ENCODE results near the gene TAF3. TPM values are rescaled to one million over a fixed set of nuclear protein-coding genes. Genes with fewer than 3 reads are reported as not detected.

The TAF3 gene
- polyA plus RNA-seq, 1 donor (not counting 4 experiments of a cell fraction or from before 2014, with no cell fraction given) = 2.0 TPM

DNA sequence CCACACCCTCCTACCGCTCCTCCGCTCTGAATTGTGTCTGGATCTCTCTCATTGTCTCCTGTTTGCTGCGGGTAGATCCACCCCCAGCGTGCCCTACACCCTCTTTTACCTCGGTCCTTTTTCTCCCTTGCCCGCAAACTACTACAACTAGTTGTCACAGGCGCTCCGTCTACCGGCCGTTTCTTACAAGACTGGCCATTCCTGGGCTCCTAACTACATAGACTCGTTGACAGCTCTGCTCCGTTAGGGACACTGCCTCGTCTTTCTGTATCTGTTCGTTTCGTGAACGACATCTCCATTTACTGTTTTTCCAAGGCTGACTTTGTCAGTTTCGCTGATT lies 786 bp downstream of the TAF3 start:
- H2AFZ ChIP-seq (ENCODE audit: control insufficient read depth, low read length) = peak overlapping the region; percentile 99
- peak overlapping the region; percentile 64 for H3K27ac ChIP-seq (ENCODE audit: control insufficient read depth, insufficient read depth, low read length)
- DNase-seq (ENCODE audit: low read depth, low spot score) (no peak), FAIRE-seq (peak; percentile 53)
- no peaks in the 10 kb centered on the region for H3K9me3 ChIP-seq (ENCODE audit: control insufficient read depth, low read depth, low read length)
- peak overlapping the region; percentile 99 for H3K4me2 ChIP-seq (ENCODE audit: control insufficient read depth, extremely low read depth, insufficient read depth, low read depth, low read length)
- peaks cover 28% of the 10 kb centered on the region for H3K79me2 ChIP-seq (ENCODE audit: control insufficient read depth, insufficient read depth, low read length)
- TF ChIP-seq EZH2 (IDR thresholded peaks at IDR 0.05; ENCODE audit: low read length) = no peak
- TF ChIP-seq, protein P1, sequence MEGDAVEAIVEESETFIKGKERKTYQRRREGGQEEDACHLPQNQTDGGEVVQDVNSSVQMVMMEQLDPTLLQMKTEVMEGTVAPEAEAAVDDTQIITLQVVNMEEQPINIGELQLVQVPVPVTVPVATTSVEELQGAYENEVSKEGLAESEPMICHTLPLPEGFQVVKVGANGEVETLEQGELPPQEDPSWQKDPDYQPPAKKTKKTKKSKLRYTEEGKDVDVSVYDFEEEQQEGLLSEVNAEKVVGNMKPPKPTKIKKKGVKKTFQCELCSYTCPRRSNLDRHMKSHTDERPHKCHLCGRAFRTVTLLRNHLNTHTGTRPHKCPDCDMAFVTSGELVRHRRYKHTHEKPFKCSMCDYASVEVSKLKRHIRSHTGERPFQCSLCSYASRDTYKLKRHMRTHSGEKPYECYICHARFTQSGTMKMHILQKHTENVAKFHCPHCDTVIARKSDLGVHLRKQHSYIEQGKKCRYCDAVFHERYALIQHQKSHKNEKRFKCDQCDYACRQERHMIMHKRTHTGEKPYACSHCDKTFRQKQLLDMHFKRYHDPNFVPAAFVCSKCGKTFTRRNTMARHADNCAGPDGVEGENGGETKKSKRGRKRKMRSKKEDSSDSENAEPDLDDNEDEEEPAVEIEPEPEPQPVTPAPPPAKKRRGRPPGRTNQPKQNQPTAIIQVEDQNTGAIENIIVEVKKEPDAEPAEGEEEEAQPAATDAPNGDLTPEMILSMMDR (optimal IDR thresholded peaks at IDR 0.05 in 1 of 3, IDR thresholded peaks at IDR 0.05 in 1 of 3, conservative IDR thresholded peaks at IDR 0.05 in 1 of 3; ENCODE audit: extremely low read depth in 1 of 3, insufficient read depth in 2 of 3, low read length in 3 of 3) = peak; percentile 20 to 41 (median 34)
- H3K4me3 ChIP-seq (ENCODE audit: control insufficient read depth in 2 of 3, extremely low read depth in 1 of 3, insufficient read depth in 2 of 3, low read depth in 1 of 3, low read length in 3 of 3) = peak overlapping the region; percentile 73 to 100 (median 89)
- H4K20me1 ChIP-seq (ENCODE audit: control insufficient read depth, extremely low read depth, insufficient read depth, low read length) = no peaks in the 10 kb centered on the region
- dilution Hi-C loops (cut with MboI; ENCODE audit: extremely low pct_ligation_motif_present, low sequenced_read_pairs) = no loop called here
- H3K36me3 ChIP-seq (ENCODE audit: control insufficient read depth in 2 of 2, extremely low read depth in 1 of 2, insufficient read depth in 2 of 2, low read length in 2 of 2) = no peaks in the 10 kb centered on the region
- peak overlapping the region; percentile 83 for H3K9ac ChIP-seq (ENCODE audit: control insufficient read depth, extremely low read depth, insufficient read depth, low read length)
- H3K4me1 ChIP-seq (ENCODE audit: control insufficient read depth, extremely low read depth, insufficient read depth, low read length) = peaks cover 7% of the 10 kb centered on the region
- H3K9me1 ChIP-seq (ENCODE audit: control insufficient read depth, extremely low read depth, insufficient read depth, low read length) = no peaks in the 10 kb centered on the region
- no peaks in the 10 kb centered on the region for H3K27me3 ChIP-seq (ENCODE audit: control insufficient read depth, extremely low read depth, insufficient read depth, low read length)

DNA sequence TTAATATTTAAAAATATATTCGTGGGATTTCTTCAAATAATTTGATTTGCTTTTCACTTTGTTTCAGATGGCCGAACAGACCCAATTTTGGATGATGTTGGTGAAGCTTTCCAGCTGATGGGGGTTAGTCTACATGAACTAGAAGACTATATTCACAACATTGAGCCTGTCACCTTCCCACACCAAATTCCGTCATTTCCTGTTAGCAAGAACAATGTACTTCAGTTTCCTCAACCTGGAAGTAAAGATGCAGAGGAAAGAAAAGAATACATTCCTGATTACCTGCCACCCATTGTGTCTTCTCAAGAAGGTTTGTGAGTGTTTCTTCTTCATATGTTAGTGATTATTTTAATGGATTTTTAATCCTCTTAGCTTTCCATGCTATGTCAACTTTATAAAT lies 5.9 kb downstream of the TAF3 start:
- H2AFZ ChIP-seq (ENCODE audit: control insufficient read depth, low read length) = no peak overlapping the region
- H3K27me3 ChIP-seq (ENCODE audit: control insufficient read depth, extremely low read depth, insufficient read depth, low read length) = no peaks in the 10 kb centered on the region
- H4K20me1 ChIP-seq (ENCODE audit: control insufficient read depth, extremely low read depth, insufficient read depth, low read length) = no peaks in the 10 kb centered on the region
- dilution Hi-C loops (cut with MboI; ENCODE audit: extremely low pct_ligation_motif_present, low sequenced_read_pairs) = no loop called here
- DNase-seq (ENCODE audit: low read depth, low spot score) (no peak), FAIRE-seq (no peak)
- no peak overlapping the region for H3K27ac ChIP-seq (ENCODE audit: control insufficient read depth, insufficient read depth, low read length)
- peaks cover 7% of the 10 kb centered on the region for H3K4me1 ChIP-seq (ENCODE audit: control insufficient read depth, extremely low read depth, insufficient read depth, low read length)
- no peaks in the 10 kb centered on the region for H3K36me3 ChIP-seq (ENCODE audit: control insufficient read depth in 2 of 2, extremely low read depth in 1 of 2, insufficient read depth in 2 of 2, low read length in 2 of 2)
- H3K4me3 ChIP-seq (ENCODE audit: control insufficient read depth in 2 of 3, extremely low read depth in 1 of 3, insufficient read depth in 2 of 3, low read depth in 1 of 3, low read length in 3 of 3) = no peak overlapping the region
- no peak overlapping the region for H3K4me2 ChIP-seq (ENCODE audit: control insufficient read depth, extremely low read depth, insufficient read depth, low read depth, low read length)
- TF ChIP-seq EZH2 (IDR thresholded peaks at IDR 0.05; ENCODE audit: low read length) = no peak
- TF ChIP-seq, protein P1 (optimal IDR thresholded peaks at IDR 0.05 in 1 of 3, IDR thresholded peaks at IDR 0.05 in 1 of 3, conservative IDR thresholded peaks at IDR 0.05 in 1 of 3; ENCODE audit: extremely low read depth in 1 of 3, insufficient read depth in 2 of 3, low read length in 3 of 3) = no peak
- H3K79me2 ChIP-seq (ENCODE audit: control insufficient read depth, insufficient read depth, low read length) = peaks cover 37% of the 10 kb centered on the region
- H3K9me3 ChIP-seq (ENCODE audit: control insufficient read depth, low read depth, low read length) = no peaks in the 10 kb centered on the region
- H3K9me1 ChIP-seq (ENCODE audit: control insufficient read depth, extremely low read depth, insufficient read depth, low read length) = no peaks in the 10 kb centered on the region
- no peak overlapping the region for H3K9ac ChIP-seq (ENCODE audit: control insufficient read depth, extremely low read depth, insufficient read depth, low read length)

Data from keratinocyte (primary cell).